Vagina (tissue), 2 donors: ENCODE results near the gene ADPRH. TPM values are rescaled to one million over a fixed set of nuclear protein-coding genes. Genes with fewer than 3 reads are reported as not detected.
A peak's percentile ranks its signal among the peaks of the same experiment; 100 is the strongest.
"Not testable (repeated sequence)": the region's sequence is repeated elsewhere in the genome, so short reads cannot be mapped to it uniquely, and the experiment has no call there.

Experiments used
- DNase-seq, 2 donors: peaks; one replicate each; pipeline ENCODE4 v3.0.0-alpha.2; 2017; ENCODE audit errors: extremely low spot score in 2 of 2
- H3K27ac ChIP-seq: fragments of 200-600 bp; sonication (generic); one replicate; pipeline ENCODE4 v1.5.1; 2019
- H3K27me3 ChIP-seq: fragments of 200-600 bp; sonication (generic); one replicate; pipeline ENCODE4 v1.5.1; 2019
- H3K36me3 ChIP-seq, 2 donors: fragments of 200-600 bp; sonication (generic); one replicate each; pipeline ENCODE4 v1.5.1; 2017 to 2019
- H3K4me1 ChIP-seq: fragments of 200-600 bp; sonication (generic); one replicate; pipeline ENCODE4 v1.5.1; 2019
- H3K4me3 ChIP-seq, 2 donors: fragments of 200-600 bp; sonication (generic); 1 replicate in 1 of 2; 2 replicates in 1 of 2; pipeline ENCODE4 v1.5.1; 2016 to 2019
- H3K9me3 ChIP-seq: fragments of 200-600 bp; sonication (generic); one replicate; pipeline ENCODE4 v1.5.1; 2019
- POLR2A ChIP-seq, 2 donors: fragments of 450-650 bp; IDR thresholded peaks; one replicate each; pipeline ENCODE4 v1.6.1; 2017; ENCODE audit warnings: antibody characterized with exemption in 2 of 2, mild to moderate bottlenecking in 2 of 2, moderate library complexity in 2 of 2
- POLR2AphosphoS5 ChIP-seq, 2 donors: sonication (generic); formaldehyde crosslinking; IDR thresholded peaks; one replicate each; pipeline ENCODE4 v1.9.0; 2017; ENCODE audit warnings: antibody characterized with exemption in 2 of 2, mild to moderate bottlenecking in 2 of 2, low read depth in 1 of 2; ENCODE audit not compliant: insufficient read depth in 1 of 2
- intact Hi-C: fragments of 100-400 bp; cut with DNase I; formaldehyde crosslinking; loops from one replicate; pipeline ENCODE4 v1.15.1; 2023
- total RNA-seq: library from RNA; depleted of rRNA; stranded (reverse); fragments of >200 nt; gene quantifications from one replicate; pipeline ENCODE4 v1.2.3, GENCODE V29; 2016
- TF ChIP-seq, protein P1 (sequence below), 3 experiments: fragments of 450-650 bp in 2 of 3; fragments of 200-600 bp in 1 of 3; sonication (generic) in 1 of 3; IDR thresholded peaks; one replicate each; pipeline ENCODE4 v1.5.1; 2017 to 2019; ENCODE audit warnings: antibody characterized with exemption in 3 of 3, mild to moderate bottlenecking in 2 of 3, moderate library complexity in 2 of 3

The ADPRH gene
- total RNA-seq, 1 donor from 2014 or later: 2.9 TPM

DNA sequence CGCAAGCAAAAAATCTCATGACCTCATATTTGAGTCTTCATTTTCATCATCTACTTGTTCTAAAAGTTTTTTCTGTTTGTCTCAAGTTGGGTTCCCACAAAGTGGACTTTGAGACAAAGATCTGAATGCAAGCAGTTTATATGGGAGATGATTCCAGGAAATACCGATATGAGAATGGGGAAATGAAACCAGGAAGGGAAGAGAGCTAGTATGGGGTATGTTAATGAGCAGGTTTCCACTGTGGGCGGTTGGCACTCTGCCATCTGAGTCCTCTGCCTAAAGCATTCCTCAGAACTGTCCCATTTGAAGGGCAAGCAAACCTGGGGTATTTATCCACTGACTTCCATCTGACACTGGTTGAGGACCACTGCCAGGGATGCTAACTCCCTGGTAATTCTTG lies 8.8 kb downstream of the ADPRH start:
- Histone ChIP-seq H3K9me3 (no peaks in the 10 kb centered on the region), H3K36me3 (no peaks in the 10 kb centered on the region), H3K27ac (no peak overlapping the region), H3K4me3 (no peak overlapping the region), H3K27me3 (no peaks in the 10 kb centered on the region), H3K4me1 (no peaks in the 10 kb centered on the region)
- DNase-seq: no peak
- TF ChIP-seq, protein P1, sequence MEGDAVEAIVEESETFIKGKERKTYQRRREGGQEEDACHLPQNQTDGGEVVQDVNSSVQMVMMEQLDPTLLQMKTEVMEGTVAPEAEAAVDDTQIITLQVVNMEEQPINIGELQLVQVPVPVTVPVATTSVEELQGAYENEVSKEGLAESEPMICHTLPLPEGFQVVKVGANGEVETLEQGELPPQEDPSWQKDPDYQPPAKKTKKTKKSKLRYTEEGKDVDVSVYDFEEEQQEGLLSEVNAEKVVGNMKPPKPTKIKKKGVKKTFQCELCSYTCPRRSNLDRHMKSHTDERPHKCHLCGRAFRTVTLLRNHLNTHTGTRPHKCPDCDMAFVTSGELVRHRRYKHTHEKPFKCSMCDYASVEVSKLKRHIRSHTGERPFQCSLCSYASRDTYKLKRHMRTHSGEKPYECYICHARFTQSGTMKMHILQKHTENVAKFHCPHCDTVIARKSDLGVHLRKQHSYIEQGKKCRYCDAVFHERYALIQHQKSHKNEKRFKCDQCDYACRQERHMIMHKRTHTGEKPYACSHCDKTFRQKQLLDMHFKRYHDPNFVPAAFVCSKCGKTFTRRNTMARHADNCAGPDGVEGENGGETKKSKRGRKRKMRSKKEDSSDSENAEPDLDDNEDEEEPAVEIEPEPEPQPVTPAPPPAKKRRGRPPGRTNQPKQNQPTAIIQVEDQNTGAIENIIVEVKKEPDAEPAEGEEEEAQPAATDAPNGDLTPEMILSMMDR (IDR thresholded peaks at IDR 0.05): no peak
- TF ChIP-seq POLR2AphosphoS5 (IDR thresholded peaks at IDR 0.05; ENCODE audit: insufficient read depth in 1 of 2, low read depth in 1 of 2): no peak
- no peak for TF ChIP-seq POLR2A (IDR thresholded peaks at IDR 0.05)
- intact Hi-C loops: no loop called here

DNA sequence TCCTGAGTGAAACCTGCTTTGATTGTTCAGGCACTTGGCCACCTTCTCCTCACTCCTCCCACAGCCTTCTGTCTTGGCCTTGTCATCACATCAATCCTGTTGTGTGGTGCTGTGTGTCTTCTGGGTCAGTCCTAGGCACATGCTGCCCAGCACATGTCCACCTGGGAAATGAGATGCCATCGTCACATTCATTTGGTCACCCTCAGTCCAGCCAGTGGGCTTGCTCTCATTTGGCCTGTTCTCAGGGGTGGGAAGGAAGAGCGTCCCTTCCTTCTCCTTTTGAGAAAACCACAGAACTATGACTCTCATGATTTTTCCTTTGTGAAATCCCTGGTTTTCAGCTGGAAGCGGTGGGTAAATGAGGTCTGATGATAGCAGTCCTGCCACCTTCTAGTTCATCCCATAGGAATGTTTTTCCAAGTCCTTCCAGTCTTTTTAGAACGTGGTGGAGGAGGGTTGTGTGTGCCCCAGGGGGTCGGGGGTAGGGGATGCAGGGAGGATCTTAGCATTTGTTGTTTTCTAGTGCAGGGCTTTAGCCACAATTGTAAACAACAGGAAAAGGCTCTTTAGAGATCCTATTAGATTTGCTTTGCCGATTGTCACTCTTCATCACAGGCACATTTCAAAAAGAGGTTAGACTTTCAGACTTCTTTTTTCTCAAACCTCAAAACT lies 9.9 kb downstream of the ADPRH start:
- H3K36me3 ChIP-seq: no peaks in the 10 kb centered on the region
- H3K27me3 ChIP-seq: no peaks in the 10 kb centered on the region
- TF ChIP-seq POLR2AphosphoS5 (IDR thresholded peaks at IDR 0.05; ENCODE audit: insufficient read depth in 1 of 2, low read depth in 1 of 2) (no peak), POLR2A (IDR thresholded peaks at IDR 0.05) (no peak)
- TF ChIP-seq, protein P1 (IDR thresholded peaks at IDR 0.05): no peak
- no peaks in the 10 kb centered on the region for H3K4me1 ChIP-seq
- no peaks in the 10 kb centered on the region for H3K9me3 ChIP-seq
- no peak for DNase-seq
- no peak overlapping the region for H3K4me3 ChIP-seq
- no peak overlapping the region for H3K27ac ChIP-seq
- intact Hi-C loops: no loop called here

DNA sequence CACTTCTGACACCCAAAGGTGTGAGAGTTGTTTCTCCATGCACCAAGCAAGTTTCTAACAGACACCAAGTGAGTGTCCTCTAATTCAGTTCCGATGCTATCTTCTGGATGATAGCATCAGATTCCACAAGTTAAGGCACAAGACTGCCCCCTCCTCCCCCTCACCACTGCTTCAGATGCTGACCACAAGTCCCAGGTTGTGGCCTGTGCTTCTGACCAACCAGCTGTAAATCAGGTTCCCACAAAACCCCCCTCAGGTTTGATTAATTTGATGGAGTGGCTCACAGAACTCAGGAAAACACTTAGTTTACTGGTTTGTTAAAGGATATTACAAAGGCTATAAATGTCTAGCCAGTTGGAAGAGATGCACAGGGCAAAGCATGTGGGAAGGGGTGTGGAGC lies 11.4 kb downstream of the ADPRH start:
- no peak overlapping the region for H3K27ac ChIP-seq
- no peaks in the 10 kb centered on the region for H3K4me1 ChIP-seq
- no peaks in the 10 kb centered on the region for H3K27me3 ChIP-seq
- H3K36me3 ChIP-seq: no peaks in the 10 kb centered on the region
- H3K4me3 ChIP-seq: no peak overlapping the region
- intact Hi-C loops: no loop called here
- peak in 1 of 2 donors; percentile 42 for DNase-seq
- TF ChIP-seq POLR2A (IDR thresholded peaks at IDR 0.05): no peak
- TF ChIP-seq, protein P1 (IDR thresholded peaks at IDR 0.05): no peak
- no peak for TF ChIP-seq POLR2AphosphoS5 (IDR thresholded peaks at IDR 0.05; ENCODE audit: insufficient read depth in 1 of 2, low read depth in 1 of 2)
- H3K9me3 ChIP-seq: no peaks in the 10 kb centered on the region

DNA sequence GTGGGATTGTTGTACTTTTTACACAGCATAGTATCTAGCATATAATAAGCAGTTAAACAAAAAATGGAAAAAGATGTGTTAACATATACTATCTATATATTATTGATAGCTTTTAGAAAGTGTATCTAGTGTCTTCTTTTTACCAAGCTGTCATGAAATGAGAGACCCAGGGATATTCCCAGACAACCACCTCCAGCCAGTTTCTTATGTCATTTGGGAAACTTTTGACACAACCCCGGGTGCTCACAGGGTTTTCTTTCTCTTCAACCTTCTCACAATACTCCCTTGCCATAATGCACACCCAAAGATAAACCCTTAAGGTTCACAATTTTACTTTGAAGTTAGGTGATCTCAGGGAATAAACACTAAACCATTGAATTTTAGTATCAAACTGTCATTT lies 13.6 kb downstream of the ADPRH start:
- no peak for DNase-seq
- TF ChIP-seq POLR2AphosphoS5 (IDR thresholded peaks at IDR 0.05; ENCODE audit: insufficient read depth in 1 of 2, low read depth in 1 of 2) (no peak), POLR2A (IDR thresholded peaks at IDR 0.05) (no peak)
- TF ChIP-seq, protein P1 (IDR thresholded peaks at IDR 0.05): no peak
- Histone ChIP-seq H3K4me3 (no peak overlapping the region), H3K4me1 (peaks cover 4% of the 10 kb centered on the region), H3K27ac (no peak overlapping the region), H3K27me3 (no peaks in the 10 kb centered on the region), H3K36me3 (no peaks in the 10 kb centered on the region), H3K9me3 (no peaks in the 10 kb centered on the region)
- intact Hi-C loops: no loop called here

DNA sequence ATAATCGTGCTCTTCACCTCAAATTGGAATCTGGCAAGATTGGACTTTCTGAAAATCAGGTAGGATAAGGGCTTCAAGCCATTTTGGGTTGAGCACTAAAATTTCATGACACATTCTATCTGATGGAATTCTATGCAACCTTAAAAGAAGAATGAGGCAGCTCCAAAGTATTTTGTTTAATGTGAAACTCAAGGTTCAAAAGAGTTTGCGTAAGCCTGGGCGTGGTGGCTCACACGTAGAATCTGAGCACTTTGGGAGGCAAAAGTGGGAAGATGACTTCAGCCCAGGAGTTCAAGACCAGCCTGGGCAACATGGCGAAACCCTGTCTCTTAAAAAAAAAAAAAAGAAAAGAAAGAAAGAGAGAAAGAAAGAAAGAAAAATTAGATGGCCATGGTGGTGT lies 14.8 kb downstream of the ADPRH start:
- Histone ChIP-seq H3K4me3 (no peak overlapping the region), H3K27me3 (no peaks in the 10 kb centered on the region), H3K4me1 (peaks cover 4% of the 10 kb centered on the region), H3K27ac (no peak overlapping the region), H3K36me3 (no peaks in the 10 kb centered on the region), H3K9me3 (no peaks in the 10 kb centered on the region)
- TF ChIP-seq POLR2AphosphoS5 (IDR thresholded peaks at IDR 0.05; ENCODE audit: insufficient read depth in 1 of 2, low read depth in 1 of 2) (no peak), POLR2A (IDR thresholded peaks at IDR 0.05) (no peak)
- TF ChIP-seq, protein P1 (IDR thresholded peaks at IDR 0.05): no peak
- no peak for DNase-seq
- intact Hi-C loops: no loop called here

DNA sequence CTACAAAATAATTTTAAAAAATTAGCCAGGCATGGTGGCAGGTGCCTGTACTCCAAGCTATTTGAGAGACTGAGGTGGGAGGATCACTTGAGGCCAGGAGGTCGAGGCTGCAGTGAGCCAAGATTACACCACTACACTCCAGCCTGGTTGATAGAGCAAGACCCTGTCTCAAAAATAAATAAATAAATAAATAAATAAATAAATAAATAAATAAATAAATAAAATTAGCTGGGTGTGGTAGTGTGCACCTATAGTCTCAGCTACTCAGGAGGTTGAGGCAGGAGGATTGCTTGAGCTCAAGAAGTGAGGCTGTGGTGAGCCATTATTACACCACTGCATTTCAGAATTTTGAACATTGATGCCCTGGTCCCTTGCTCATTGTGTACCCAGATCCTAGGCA lies 15.6 kb downstream of the ADPRH start:
- intact Hi-C loops, H3K27ac ChIP-seq, H3K4me3 ChIP-seq, H3K36me3 ChIP-seq, H3K27me3 ChIP-seq, H3K4me1 ChIP-seq, H3K9me3 ChIP-seq: not testable (repeated sequence)
- DNase-seq: peak in 1 of 2 donors; percentile 32
